ENCODE results near the gene TSPAN18. TPM values are rescaled to one million over a fixed set of nuclear protein-coding genes. Genes with fewer than 3 reads are reported as not detected.
A peak's percentile ranks its signal among the peaks of the same experiment; 100 is the strongest.
"Not testable (repeated sequence)": the region's sequence is repeated elsewhere in the genome, so short reads cannot be mapped to it uniquely, and the experiment has no call there.

TSPAN18 gene
- total and polyA plus RNA-seq, 8 donors: 27.2 to 85.8 (median 63.7) TPM

- no peak for DNase-seq
- H3K4me3 ChIP-seq: no peak overlapping the region
- TF ChIP-seq CTCF (IDR thresholded peaks at IDR 0.05): no peak
- peaks cover 0 to 5% of the 10 kb centered on the region in 2 donors for H3K9me3 ChIP-seq
- ATAC-seq: no peak
- no peaks in the 10 kb centered on the region for H3K27me3 ChIP-seq
- H3K36me3 ChIP-seq: no peaks in the 10 kb centered on the region
- H3K4me1 ChIP-seq: no peaks in the 10 kb centered on the region
- no peak overlapping the region for H3K27ac ChIP-seq
- intact Hi-C loops (cut with DNase I): no loop called here
These were observed 141.3 kb downstream of the TSPAN18 start for GRCh38 chr11:44868021-44868420.

- H3K27me3 ChIP-seq: no peaks in the 10 kb centered on the region
- intact Hi-C loops (cut with DNase I): no loop called here
- no peak for DNase-seq
These were observed 142.0 kb downstream of the TSPAN18 start for GRCh38 chr11:44868455-44869421.

GRCh38 chr11:44870181-44870580, 143.4 kb downstream of the TSPAN18 start:
- no peaks in the 10 kb centered on the region for H3K4me1 ChIP-seq
- ATAC-seq (no peak), DNase-seq (no peak)
- H3K27ac ChIP-seq: no peak overlapping the region
- TF ChIP-seq CTCF (IDR thresholded peaks at IDR 0.05): no peak
- H3K9me3 ChIP-seq: peaks cover 0 to 5% of the 10 kb centered on the region in 2 donors
- H3K4me3 ChIP-seq: no peak overlapping the region
- H3K36me3 ChIP-seq: no peaks in the 10 kb centered on the region
- H3K27me3 ChIP-seq: no peaks in the 10 kb centered on the region
- intact Hi-C loops (cut with DNase I): no loop called here

More at GRCh38 chr11:44868455-44869421, 142.0 kb downstream of the TSPAN18 start:
- H3K36me3 ChIP-seq: no peaks in the 10 kb centered on the region
- H3K27ac ChIP-seq: no peak overlapping the region
- no peak overlapping the region for H3K4me3 ChIP-seq
- H3K4me1 ChIP-seq: no peaks in the 10 kb centered on the region
- no peak for ATAC-seq
- no peak for TF ChIP-seq CTCF (IDR thresholded peaks at IDR 0.05)
- peaks cover 0 to 5% of the 10 kb centered on the region in 2 donors for H3K9me3 ChIP-seq

GRCh38 chr11:44870615-44871176, 143.9 kb downstream of the TSPAN18 start:
- H3K36me3 ChIP-seq: no peaks in the 10 kb centered on the region
- DNase-seq (no peak), ATAC-seq (no peak)
- intact Hi-C loops (cut with DNase I): no loop called here
- no peaks in the 10 kb centered on the region for H3K27me3 ChIP-seq
- H3K4me1 ChIP-seq: no peaks in the 10 kb centered on the region
- TF ChIP-seq CTCF (IDR thresholded peaks at IDR 0.05): no peak
- H3K9me3 ChIP-seq: peaks cover 0 to 5% of the 10 kb centered on the region in 2 donors
- H3K4me3 ChIP-seq: no peak overlapping the region
- H3K27ac ChIP-seq: no peak overlapping the region

GRCh38 chr11:44871682-44872081, 144.9 kb downstream of the TSPAN18 start:
- intact Hi-C loops (cut with DNase I); H3K36me3 ChIP-seq; H3K4me1 ChIP-seq; H3K4me3 ChIP-seq; DNase-seq; H3K9me3 ChIP-seq; H3K27ac ChIP-seq; H3K27me3 ChIP-seq: not testable (repeated sequence)
- peak; percentile 58 for ATAC-seq
